Hypothalamus (tissue), 51 donors: Measurements from ENCODE around the gene TM4SF1.
"Not testable (repeated sequence)": the region's sequence is repeated elsewhere in the genome, so short reads cannot be mapped to it uniquely, and the experiment has no call there.

Source experiments
- DNase-seq, 51 donors: peaks; one replicate each; lab custom pipeline; 2025; lab: John Stamatoyannopoulos, UW

Gene TM4SF1

DNA sequence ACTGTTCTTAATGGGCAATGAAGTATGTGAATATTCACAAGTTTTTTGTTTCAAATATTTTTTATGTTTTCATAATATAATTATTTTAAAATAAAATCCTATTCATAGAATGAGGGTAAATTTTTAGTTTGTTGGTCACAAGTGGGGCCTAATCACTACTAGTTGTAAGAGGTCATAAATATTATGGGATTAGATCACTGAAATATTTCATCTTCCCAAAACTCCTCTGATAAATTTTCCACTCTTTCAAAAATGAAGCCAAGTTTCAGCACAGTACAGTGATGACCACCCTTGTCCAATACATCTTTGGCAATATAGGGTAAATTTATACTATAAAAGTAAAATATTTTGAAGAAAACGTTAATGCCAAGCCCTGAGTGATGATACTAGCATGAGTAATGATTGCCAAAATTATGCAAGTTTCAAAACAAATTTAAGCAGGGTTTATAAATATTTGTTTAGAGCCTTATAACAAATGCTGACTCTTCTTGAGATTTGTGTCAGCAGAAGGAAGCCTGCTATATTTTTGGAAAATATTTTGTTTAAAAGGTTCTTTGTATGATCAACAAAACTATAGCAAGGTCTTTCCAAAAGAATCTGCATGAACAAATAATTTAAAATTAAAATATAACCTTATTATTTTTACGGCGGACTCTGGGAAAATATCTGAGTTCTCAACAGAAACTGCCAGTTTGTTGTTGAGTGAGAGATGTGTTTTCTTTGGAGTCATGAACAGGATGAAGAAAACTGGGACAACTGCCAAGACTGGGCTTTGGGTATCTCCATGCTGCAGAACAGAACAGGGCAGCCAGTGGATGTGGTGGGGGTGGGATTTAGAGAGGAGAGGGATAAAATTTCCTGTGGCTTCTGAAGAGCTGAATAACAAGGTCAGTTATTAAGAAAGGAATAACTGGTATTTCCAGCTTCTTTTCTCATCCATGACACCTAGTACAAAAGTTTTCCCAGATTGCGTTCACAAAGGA is 17.9 kb upstream of the TM4SF1 start:
- peak in 3 of 51 donors; percentile 5 to 6 (median 6) for DNase-seq

DNA sequence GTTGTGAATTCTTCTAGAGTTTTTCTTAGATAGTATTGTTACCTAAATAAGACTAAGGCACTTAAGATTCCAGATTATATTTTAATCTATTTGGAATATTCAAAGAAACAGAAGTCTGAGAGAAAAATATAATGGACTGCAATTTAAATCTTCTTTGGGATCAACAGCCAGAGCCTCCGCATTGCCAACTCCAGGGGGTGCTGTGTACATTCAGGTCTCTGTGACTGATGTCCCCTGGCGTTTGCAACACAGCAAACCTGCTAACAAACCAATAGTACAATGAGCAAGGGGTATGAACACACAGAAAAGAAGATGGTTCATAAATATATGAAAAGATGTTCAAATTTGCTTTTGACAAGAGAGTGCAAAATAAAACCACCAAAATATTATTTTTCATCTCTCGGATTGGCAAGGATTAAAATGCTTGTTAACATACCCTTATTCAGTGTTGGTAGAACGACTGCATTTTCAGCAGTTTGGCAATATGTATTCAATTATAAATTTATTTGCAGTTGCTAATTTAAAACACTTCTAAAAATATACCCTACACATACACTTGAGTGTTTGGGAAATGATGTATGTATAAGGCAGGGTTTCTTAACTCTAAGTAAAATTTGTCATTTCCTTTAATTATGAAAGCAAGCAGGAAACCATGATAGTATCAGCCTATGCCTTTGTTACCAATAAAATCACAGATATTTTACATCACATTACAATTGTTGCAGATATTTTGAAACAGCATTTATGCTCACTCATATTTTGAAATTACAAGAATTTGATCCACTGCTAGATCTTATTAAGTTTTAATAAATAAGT is 16.1 kb upstream of the TM4SF1 start:
- DNase-seq = peak in 25 of 51 donors; percentile 1 to 62 (median 31)

GRCh38 chr3:149391960-149392359 is 14.5 kb upstream of the TM4SF1 start:
- no peak for DNase-seq

DNA sequence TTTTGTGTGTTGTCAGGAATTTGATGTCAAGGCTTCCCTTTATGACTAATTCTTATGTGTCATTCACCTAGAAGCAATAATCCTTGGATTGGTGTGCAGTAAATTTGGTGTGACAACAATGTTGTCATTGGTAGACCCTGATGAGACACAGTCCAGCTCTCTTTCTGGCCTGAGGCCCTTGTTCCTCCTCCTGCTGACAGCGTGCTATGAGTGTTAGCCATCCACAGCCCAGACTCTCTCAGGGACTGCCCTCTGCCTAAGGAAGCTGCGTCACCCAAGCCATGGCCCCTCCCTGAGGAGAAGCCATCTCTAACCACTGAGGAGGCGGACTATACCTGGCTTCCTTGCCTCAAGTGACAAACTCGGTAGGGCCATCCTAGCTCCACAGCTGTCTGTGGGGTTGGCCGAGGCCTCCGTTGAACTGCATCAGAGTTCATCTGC is 13.3 kb upstream of the TM4SF1 start:
- no peak for DNase-seq

DNA sequence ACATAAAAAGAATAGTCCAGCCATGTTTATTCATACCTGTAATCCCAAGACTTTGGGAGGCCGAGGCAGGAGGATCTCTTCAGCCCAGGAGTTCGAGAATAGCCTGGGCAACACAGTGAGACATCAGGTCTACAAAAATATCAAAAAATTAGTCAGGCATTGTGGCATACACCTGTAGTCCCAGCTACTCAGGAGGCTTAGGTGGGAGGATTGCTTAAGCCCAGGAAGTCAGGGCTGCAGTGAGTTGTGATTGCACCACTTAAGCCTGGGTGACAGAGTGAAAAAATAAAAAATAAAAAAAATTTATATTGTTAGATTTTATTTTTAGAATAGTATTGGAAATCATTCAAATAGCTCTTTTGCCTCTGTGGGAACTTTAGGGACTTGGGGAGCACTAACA is 12.8 kb upstream of the TM4SF1 start:
- no peak for DNase-seq

- no peak for DNase-seq
Measured at GRCh38 chr3:149388531-149389417, 11.3 kb upstream of the TM4SF1 start.

- no peak for DNase-seq
Measured at GRCh38 chr3:149388001-149388440, 10.6 kb upstream of the TM4SF1 start.

DNA sequence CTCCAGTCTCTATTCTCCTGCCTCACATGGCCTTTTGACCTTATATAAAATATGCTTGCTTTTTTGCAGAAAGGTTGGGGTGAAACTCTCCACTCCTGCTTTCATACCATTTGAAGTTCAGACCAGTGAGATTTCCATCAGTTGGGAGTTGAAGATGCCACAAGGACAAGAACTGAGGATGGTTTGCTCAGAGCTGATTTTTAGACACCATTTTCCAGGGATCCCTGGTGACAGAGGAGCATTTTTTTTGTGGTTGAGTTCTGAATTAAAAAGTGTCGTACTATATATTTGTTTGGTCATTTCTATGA is 8.8 kb upstream of the TM4SF1 start:
- DNase-seq = no peak

DNA sequence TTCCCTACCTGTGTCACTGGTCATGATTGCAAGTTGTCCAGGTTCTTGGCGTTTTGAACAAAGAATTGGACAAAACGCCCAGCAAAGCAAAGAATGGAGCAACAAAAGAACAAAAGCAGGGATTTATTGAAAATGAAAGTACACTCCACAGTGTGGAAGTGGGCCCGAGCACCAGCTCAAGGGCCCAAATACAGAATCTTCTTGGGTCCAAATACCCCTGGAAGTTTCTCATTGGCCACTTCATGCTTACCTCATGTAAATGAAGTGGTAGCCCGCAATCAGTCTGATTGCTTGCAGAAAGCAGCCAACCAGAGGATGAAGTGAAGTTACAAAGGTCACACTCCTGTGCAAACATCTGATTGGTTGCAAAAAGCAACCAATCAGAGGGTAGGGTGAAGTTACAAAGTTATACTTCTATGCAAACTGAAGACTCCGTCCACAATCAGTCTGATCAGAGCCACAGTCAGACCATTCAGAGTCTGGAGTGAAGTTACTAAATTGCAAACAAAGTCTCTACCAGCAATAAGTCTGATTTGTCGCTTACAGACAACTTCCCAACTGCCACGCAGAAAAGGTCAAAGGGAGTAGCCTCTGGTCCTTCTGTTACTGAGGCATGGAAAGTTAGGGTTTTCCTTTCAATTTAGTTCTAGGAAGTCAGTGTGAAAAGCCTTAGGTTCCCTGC is 8.3 kb upstream of the TM4SF1 start:
- DNase-seq = no peak

DNA sequence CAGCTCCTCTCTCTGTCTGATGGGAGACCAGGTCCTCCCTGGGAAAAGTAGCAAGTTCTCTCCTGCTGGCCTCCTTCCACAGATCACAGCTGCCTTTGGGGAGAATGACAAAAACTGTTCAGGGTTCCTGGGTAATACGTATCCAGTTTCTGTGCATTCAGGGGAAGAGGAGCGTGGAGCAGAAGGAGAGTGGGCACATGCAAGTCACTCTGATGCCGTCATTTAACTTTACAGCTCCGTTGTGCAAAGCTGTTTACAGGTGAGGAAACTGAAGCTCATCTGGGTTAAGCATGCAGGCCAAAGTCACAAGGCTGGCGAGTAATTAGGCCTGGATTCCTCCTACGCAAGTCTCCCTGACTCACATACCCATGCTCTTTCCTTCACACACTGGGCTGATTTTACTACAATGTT is 7.5 kb upstream of the TM4SF1 start:
- DNase-seq = no peak

DNA sequence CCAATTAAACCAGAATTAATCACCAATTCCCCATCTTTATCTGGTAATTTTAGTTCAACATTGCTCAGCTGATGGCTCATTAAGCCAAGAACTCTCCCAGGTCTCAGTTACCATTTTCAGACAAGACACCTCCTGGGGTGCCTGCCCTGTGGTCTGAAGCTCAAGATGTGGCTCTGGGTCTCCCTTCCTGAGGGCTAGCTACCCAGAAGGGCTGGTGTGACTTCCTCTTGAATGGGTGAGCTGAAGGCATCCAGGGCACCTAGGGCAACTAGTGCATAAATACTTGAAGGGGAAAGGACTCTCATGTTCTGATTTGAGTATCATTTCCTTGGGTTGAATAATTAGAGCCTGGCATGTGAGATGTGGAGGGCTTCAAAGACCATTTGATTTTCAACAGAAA is 6.7 kb upstream of the TM4SF1 start:
- no peak for DNase-seq

GRCh38 chr3:149383703-149384102 is 6.3 kb upstream of the TM4SF1 start:
- no peak for DNase-seq

- DNase-seq = no peak
Measured at GRCh38 chr3:149382518-149382917, 5.1 kb upstream of the TM4SF1 start.

DNA sequence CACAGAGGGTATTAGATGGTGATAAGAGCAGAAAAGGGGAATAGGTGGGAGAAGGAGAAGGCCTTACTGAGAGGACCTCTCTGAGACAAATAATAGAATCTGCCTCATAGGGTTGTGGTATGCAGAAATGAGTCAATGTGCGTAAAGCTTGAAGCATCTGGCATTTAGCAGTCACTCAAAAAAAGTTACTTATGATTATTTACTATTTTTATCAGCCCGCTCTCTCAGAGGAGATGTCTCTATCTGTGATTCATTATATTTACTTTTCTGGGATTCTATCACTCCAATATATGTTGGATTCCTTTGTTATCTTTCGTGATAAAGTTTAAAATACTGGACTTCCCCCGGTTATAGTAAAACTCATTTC is 4.6 kb upstream of the TM4SF1 start:
- no peak for DNase-seq

- no peak for DNase-seq
Measured at GRCh38 chr3:149381173-149382100, 4.0 kb upstream of the TM4SF1 start.

- DNase-seq = not testable (repeated sequence)
Measured at GRCh38 chr3:149380220-149380619, 2.8 kb upstream of the TM4SF1 start.

DNA sequence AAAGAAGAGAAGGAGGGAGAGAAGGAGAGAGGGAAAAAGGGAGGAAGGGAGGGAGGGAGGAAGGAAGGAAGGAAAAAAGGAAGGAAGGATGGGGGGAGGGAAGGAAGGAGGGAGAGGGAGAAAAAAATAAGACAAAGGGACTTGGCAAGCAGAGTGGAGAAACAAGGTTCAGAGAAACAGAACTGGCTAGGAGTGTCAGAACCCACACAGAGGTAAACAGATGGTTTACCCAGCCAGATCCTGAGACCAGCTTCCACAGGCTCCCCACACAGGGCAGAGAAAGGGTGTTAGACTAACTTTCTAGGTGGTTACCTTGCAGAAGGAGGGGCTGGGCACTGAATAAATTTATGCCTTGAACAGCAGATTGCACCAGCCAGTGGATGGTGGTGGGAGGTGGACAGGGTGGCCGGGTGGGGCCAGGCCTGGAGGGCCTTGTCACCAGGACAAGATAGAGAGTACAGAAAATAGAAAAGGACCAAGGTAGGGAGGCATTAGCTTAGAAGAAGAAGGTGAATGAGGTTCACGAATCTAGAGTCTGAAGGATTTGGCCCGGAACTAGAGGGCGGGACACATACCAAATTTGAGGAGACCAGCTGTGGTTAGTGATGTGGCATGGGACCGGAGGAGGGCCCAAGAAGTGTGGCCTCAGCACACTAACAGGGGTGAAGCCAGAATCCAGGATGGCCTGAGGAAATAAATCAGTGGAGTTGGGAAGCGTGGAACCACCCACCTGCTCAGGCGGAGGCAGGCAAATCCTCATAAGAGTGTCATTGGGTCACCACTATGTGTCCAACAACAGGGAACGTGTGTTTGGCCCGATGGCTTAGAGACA is 1.2 kb upstream of the TM4SF1 start:
- no peak for DNase-seq
